Measurements from ENCODE around the gene LFNG. TPM values are rescaled to one million over a fixed set of nuclear protein-coding genes. Genes with fewer than 3 reads are reported as not detected.

LFNG gene
- total RNA-seq, 1 experiment from 2014 or later, result 4.5 TPM

DNA sequence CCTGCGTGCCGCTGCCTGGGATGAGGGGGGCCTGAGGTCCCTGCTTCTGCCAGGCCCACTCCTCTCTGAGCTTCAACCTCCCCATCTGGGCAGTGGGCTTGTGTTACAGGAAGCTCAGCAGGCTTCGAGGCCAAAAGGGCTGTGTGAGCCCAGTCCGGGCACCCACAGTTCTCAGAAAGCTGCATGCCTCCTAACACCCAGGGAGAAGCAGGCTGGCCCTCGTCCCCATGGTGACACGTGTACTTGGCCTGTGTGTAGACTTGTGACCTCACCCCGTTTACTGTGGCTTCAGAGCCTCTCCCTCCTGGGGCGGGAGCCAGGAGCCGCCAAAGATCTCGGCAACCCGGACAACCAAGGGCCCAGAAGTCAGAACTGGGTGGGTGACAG is 41.2 kb upstream of the LFNG start:
- CTCF ChIA-PET, result interaction anchor here (1.6 kb wide), 1 partner anchor 10 kb away, joined by 7 read pairs; no protein-coding TSS in a partner anchor
- DNase-seq, result peak in 1 of 2 experiments; percentile 46
- no peaks in the 10 kb centered on the region for H3K4me1 ChIP-seq
- no peaks in the 10 kb centered on the region for H3K27me3 Mint-ChIP-seq (ENCODE audit: insufficient read depth, unreplicated experiment)
- H3K4me3 Mint-ChIP-seq (ENCODE audit: unreplicated experiment), result no peak overlapping the region
- BruUV-seq (replicated peaks), result no TSS peak
- H3K27ac Mint-ChIP-seq (ENCODE audit: unreplicated experiment), result no peak overlapping the region
- H3K36me3 ChIP-seq (ENCODE audit: control insufficient read depth, insufficient read depth, low read length), result no peaks in the 10 kb centered on the region
- no peak for TF ChIP-seq CTCF (IDR thresholded peaks at IDR 0.05; ENCODE audit: insufficient read depth in 1 of 2, low read depth in 1 of 2, low read length in 1 of 2, severe bottlenecking in 1 of 2, unreplicated experiment in 1 of 2)
- intact Hi-C loops (cut with micrococcal nuclease; ENCODE audit: unreplicated experiment), result loop anchor here (5.0 kb wide), 1 partner anchor 79 kb away; the partner anchor contains the start of genes BRAT1 and IQCE
- peaks cover 6% of the 10 kb centered on the region for H3K36me3 Mint-ChIP-seq (ENCODE audit: insufficient read depth, unreplicated experiment)
- H3K9me3 ChIP-seq, result 0 out of 2 replicates have a peak, but pooled peaks cover 4% of the 10 kb centered on the region
- H3K4me3 ChIP-seq (ENCODE audit: low read depth, low read length), result no peak overlapping the region
- no peaks in the 10 kb centered on the region for H3K27me3 ChIP-seq (replicated peaks; ENCODE audit: control insufficient read depth, insufficient read depth, low read length)
- H3K4me1 Mint-ChIP-seq (ENCODE audit: low read depth, unreplicated experiment), result no peaks in the 10 kb centered on the region
- POLR2A ChIA-PET, result no interaction called here
- H3K9me3 Mint-ChIP-seq (ENCODE audit: unreplicated experiment), result no peaks in the 10 kb centered on the region

GRCh38 chr7:2478800-2479199 is 40.8 kb upstream of the LFNG start:
- no peak overlapping the region for H3K27ac Mint-ChIP-seq (ENCODE audit: unreplicated experiment)
- Histone ChIP-seq H3K36me3 (ENCODE audit: control insufficient read depth, insufficient read depth, low read length) (no peaks in the 10 kb centered on the region), H3K4me1 (no peaks in the 10 kb centered on the region), H3K4me3 (ENCODE audit: low read depth, low read length) (no peak overlapping the region), H3K27me3 (replicated peaks; ENCODE audit: control insufficient read depth, insufficient read depth, low read length) (no peaks in the 10 kb centered on the region), H3K9me3 (0 out of 2 replicates have a peak, but pooled peaks cover 5% of the 10 kb centered on the region)
- H3K27me3 Mint-ChIP-seq (ENCODE audit: insufficient read depth, unreplicated experiment), result no peaks in the 10 kb centered on the region
- TF ChIP-seq CTCF (IDR thresholded peaks at IDR 0.05; ENCODE audit: insufficient read depth in 1 of 2, low read depth in 1 of 2, low read length in 1 of 2, severe bottlenecking in 1 of 2, unreplicated experiment in 1 of 2), result no peak
- intact Hi-C loops (cut with micrococcal nuclease; ENCODE audit: unreplicated experiment), result loop anchor here (5.0 kb wide), 1 partner anchor 79 kb away; the partner anchor contains the start of genes BRAT1 and IQCE
- no peaks in the 10 kb centered on the region for H3K9me3 Mint-ChIP-seq (ENCODE audit: unreplicated experiment)
- DNase-seq, result no peak
- no peaks in the 10 kb centered on the region for H3K4me1 Mint-ChIP-seq (ENCODE audit: low read depth, unreplicated experiment)
- CTCF ChIA-PET, result interaction anchor here (1.3 to 1.6 kb wide), 2 partner anchors 10 to 77 kb away, joined by 3 to 7 read pairs; partner anchors contain the start of gene BRAT1
- H3K36me3 Mint-ChIP-seq (ENCODE audit: insufficient read depth, unreplicated experiment), result peaks cover 6% of the 10 kb centered on the region
- no peak overlapping the region for H3K4me3 Mint-ChIP-seq (ENCODE audit: unreplicated experiment)
- POLR2A ChIA-PET, result no interaction called here
- BruUV-seq (replicated peaks), result no TSS peak

GRCh38 chr7:2479276-2480069 is 40.1 kb upstream of the LFNG start:
- no peak for TF ChIP-seq CTCF (IDR thresholded peaks at IDR 0.05; ENCODE audit: insufficient read depth in 1 of 2, low read depth in 1 of 2, low read length in 1 of 2, severe bottlenecking in 1 of 2, unreplicated experiment in 1 of 2)
- Histone ChIP-seq H3K27me3 (replicated peaks; ENCODE audit: control insufficient read depth, insufficient read depth, low read length) (no peaks in the 10 kb centered on the region), H3K4me1 (no peaks in the 10 kb centered on the region), H3K4me3 (ENCODE audit: low read depth, low read length) (no peak overlapping the region), H3K36me3 (ENCODE audit: control insufficient read depth, insufficient read depth, low read length) (no peaks in the 10 kb centered on the region), H3K9me3 (0 out of 2 replicates have a peak, but pooled peaks cover 5% of the 10 kb centered on the region)
- H3K9me3 Mint-ChIP-seq (ENCODE audit: unreplicated experiment), result no peaks in the 10 kb centered on the region
- DNase-seq, result no peak
- CTCF ChIA-PET, result interaction anchor here (0.6 to 2.3 kb wide), 4 partner anchors 9 to 76 kb away, joined by 3 to 6 read pairs (median 3); partner anchors contain the start of gene BRAT1
- H3K36me3 Mint-ChIP-seq (ENCODE audit: insufficient read depth, unreplicated experiment), result peaks cover 6% of the 10 kb centered on the region
- POLR2A ChIA-PET, result no interaction called here
- H3K27ac Mint-ChIP-seq (ENCODE audit: unreplicated experiment), result no peak overlapping the region
- H3K4me3 Mint-ChIP-seq (ENCODE audit: unreplicated experiment), result no peak overlapping the region
- no TSS peak for BruUV-seq (replicated peaks)
- intact Hi-C loops (cut with micrococcal nuclease; ENCODE audit: unreplicated experiment), result loop anchor here (5.0 kb wide), 1 partner anchor 78 kb away; the partner anchor contains the start of genes BRAT1 and IQCE
- H3K27me3 Mint-ChIP-seq (ENCODE audit: insufficient read depth, unreplicated experiment), result no peaks in the 10 kb centered on the region
- H3K4me1 Mint-ChIP-seq (ENCODE audit: low read depth, unreplicated experiment), result no peaks in the 10 kb centered on the region
